NT2/D1 (cell line): ENCODE data around the gene UNG.
A peak's percentile ranks its signal among the peaks of the same experiment; 100 is the strongest.

Source experiments
- DNase-seq: peaks from one replicate; pipeline ENCODE4 v3.0.0-alpha.2; 2011; ENCODE audit warnings: low read depth, low spot score
- H3K27me3 ChIP-seq: 2 replicates; pipeline ENCODE4 v1.6.0; 2011; ENCODE audit warnings: mild to moderate bottlenecking; ENCODE audit not compliant: insufficient read length, insufficient read depth
- H3K36me3 ChIP-seq: 2 replicates; pipeline ENCODE4 v1.6.1; 2011; ENCODE audit warnings: mild to moderate bottlenecking, low read length, mixed read lengths; ENCODE audit not compliant: insufficient read depth, insufficient read length
- H3K4me1 ChIP-seq: 2 replicates; pipeline ENCODE4 v1.5.1; 2011; ENCODE audit not compliant: insufficient read depth, insufficient read length
- H3K4me3 ChIP-seq: 2 replicates; pipeline ENCODE4 v1.5.1; 2011; ENCODE audit warnings: low read depth; ENCODE audit not compliant: insufficient read length
- H3K9ac ChIP-seq: 2 replicates; pipeline ENCODE4 v1.6.0; 2011; ENCODE audit warnings: low read depth; ENCODE audit not compliant: insufficient read length
- H3K9me3 ChIP-seq: 2 replicates; pipeline ENCODE4 v1.5.1; 2011; ENCODE audit warnings: mild to moderate bottlenecking, low read length; ENCODE audit not compliant: insufficient read depth
- SUZ12 ChIP-seq: IDR thresholded peaks from 2 replicates; pipeline ENCODE4 v1.6.1; 2011; ENCODE audit not compliant: insufficient read length, insufficient read depth; ENCODE audit errors: extremely low read depth
- YY1 ChIP-seq: IDR thresholded peaks from 2 replicates; pipeline ENCODE4 v1.6.1; 2011; ENCODE audit not compliant: insufficient read length, insufficient read depth
- ZNF274 ChIP-seq: IDR thresholded peaks from 2 replicates; pipeline ENCODE4 v1.6.1; 2011; ENCODE audit warnings: mild to moderate bottlenecking, low read depth, low read length

Gene UNG

DNA sequence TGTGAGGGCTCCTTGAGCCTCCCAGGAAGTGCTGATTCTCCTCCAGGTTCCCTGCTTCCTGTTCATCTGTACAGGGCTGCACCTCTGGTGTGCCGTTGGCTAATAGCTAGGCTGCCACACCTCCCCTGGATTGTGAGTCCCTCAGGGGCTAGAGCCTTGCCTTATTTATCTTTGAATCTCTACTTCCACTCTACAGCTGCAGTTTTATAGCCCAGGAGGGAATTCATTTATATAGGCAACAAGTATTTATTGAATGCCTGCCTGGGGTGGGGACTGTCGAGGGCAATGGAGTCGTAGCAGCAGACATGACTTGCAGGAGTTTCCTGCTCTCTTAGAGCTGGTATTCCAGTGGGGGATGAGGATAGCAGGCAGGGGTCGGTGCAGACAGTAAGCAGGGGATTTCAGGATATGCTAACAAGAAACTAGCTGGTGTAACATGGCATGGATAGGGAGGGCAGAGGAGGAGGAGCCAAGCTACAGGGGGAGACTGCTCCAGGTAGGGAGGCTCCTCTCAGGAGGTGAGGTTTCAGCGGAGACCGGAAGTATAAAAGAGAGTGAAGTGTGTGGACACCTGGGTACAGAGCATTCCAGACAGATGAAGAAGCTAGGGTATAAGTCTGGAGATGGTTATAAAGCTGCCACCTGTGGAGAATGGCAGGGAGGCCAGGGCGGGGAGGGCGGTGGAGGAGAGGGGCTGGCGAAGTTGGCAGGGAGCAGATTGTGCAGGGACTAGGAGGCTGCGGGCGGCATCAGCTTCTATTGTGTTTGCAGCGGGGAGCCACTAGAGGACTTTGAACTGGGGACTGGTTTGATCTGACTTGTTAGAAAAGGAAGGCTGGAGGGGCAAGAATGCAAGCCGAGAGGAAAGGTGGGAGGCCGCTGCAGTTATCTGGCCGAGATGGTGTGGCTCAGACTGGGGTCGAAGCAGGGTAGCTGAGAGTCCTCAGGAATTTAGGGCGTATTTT, 27.8 kb upstream of the UNG start:
- Histone ChIP-seq H3K9me3 (no peaks in the 10 kb centered on the region), H3K9ac (peak overlapping the region; percentile 23), H3K27me3 (no peaks in the 10 kb centered on the region), H3K36me3 (peaks cover 36% of the 10 kb centered on the region), H3K4me1 (no peaks in the 10 kb centered on the region), H3K4me3 (no peak overlapping the region)
- no peak for TF ChIP-seq YY1
- no peak for TF ChIP-seq SUZ12
- no peak for TF ChIP-seq ZNF274
- DNase-seq = peak; percentile 8

DNA sequence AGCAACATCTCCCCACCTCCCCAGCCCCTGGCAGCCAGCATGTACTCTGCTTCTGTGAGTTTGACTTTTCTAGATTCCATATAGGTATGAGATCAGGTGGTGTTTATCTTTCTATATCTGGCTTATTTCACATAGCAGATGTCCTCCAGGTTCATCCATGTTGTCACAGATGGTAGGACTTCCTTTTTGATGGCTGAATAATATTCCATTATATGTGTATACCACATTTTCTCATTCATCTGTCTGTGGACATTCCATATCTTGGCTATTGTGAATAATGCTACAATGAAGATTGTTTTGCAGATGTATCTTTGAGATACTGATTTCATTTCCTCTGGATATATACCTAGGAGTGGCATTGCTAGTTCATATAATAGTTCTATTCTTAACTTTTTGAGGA, 22.5 kb upstream of the UNG start:
- H3K9me3 ChIP-seq = no peaks in the 10 kb centered on the region
- H3K9ac ChIP-seq = no peak overlapping the region
- H3K4me1 ChIP-seq = no peaks in the 10 kb centered on the region
- no peak overlapping the region for H3K4me3 ChIP-seq
- no peak for DNase-seq
- TF ChIP-seq SUZ12 (no peak), ZNF274 (no peak), YY1 (no peak)
- peaks cover 24% of the 10 kb centered on the region for H3K36me3 ChIP-seq
- no peaks in the 10 kb centered on the region for H3K27me3 ChIP-seq

DNA sequence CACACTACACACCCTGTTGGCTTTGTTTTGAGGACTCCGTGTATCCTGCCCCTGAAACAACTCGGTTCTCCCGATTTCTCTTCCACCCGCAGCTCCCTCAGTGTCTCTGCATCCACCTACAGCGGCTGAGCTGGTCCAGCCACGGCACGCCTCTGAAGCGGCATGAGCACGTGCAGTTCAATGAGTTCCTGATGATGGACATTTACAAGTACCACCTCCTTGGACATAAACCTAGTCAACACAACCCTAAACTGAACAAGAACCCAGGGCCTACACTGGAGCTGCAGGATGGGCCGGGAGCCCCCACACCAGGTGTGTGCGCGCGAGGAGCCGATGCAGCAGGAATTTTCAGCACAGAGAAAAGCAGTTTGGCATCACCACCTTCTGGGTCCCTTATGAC, 14.6 kb upstream of the UNG start:
- Histone ChIP-seq H3K4me1 (no peaks in the 10 kb centered on the region), H3K36me3 (peaks cover 49% of the 10 kb centered on the region), H3K9me3 (no peaks in the 10 kb centered on the region), H3K27me3 (no peaks in the 10 kb centered on the region), H3K9ac (no peak overlapping the region), H3K4me3 (no peak overlapping the region)
- TF ChIP-seq YY1 (no peak), SUZ12 (no peak), ZNF274 (no peak)
- no peak for DNase-seq

DNA sequence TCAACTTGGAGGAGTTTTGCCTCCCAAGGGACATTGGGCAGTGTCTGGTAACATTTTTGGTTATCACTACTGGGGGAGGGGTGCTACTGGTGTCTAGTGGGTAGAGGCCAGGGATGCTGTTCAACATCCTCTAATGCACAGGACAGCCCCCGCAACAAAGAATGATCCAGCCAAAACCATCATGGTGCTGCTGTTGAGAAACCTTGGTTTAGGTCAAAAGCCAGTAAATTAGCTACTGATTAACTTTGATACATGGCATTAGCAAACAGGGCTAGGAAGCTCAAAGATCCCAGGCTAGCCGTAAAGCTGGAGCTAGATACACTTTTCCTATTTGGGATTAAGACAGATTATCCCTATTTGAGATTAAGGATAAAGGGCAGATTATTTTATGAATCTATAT, 13.0 kb upstream of the UNG start:
- TF ChIP-seq SUZ12 = no peak
- TF ChIP-seq ZNF274 = no peak
- no peak for TF ChIP-seq YY1
- peaks cover 55% of the 10 kb centered on the region for H3K36me3 ChIP-seq

DNA sequence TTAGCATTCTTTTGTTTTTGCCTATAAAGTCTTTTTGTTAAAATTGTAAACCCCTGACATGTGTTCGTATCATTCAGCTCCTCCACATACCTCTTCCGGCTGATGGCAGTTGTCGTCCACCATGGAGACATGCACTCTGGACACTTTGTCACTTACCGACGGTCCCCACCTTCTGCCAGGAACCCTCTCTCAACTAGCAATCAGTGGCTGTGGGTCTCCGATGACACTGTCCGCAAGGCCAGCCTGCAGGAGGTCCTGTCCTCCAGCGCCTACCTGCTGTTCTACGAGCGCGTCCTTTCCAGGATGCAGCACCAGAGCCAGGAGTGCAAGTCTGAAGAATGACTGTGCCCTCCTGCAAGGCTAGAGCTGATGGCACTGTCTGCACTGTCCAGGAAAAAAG, 11.8 kb upstream of the UNG start:
- TF ChIP-seq SUZ12 (no peak), YY1 (no peak), ZNF274 (no peak)
- H3K36me3 ChIP-seq = peaks cover 59% of the 10 kb centered on the region
- DNase-seq = no peak
- no peak overlapping the region for H3K4me3 ChIP-seq
- no peak overlapping the region for H3K9ac ChIP-seq
- H3K9me3 ChIP-seq = no peaks in the 10 kb centered on the region
- H3K4me1 ChIP-seq = no peaks in the 10 kb centered on the region
- H3K27me3 ChIP-seq = no peaks in the 10 kb centered on the region

More for the DNA sequence above, 13.0 kb upstream of the UNG start:
- DNase-seq = no peak
- H3K27me3 ChIP-seq = no peaks in the 10 kb centered on the region
- no peak overlapping the region for H3K4me3 ChIP-seq
- no peaks in the 10 kb centered on the region for H3K4me1 ChIP-seq
- H3K9me3 ChIP-seq = no peaks in the 10 kb centered on the region
- no peak overlapping the region for H3K9ac ChIP-seq

DNA sequence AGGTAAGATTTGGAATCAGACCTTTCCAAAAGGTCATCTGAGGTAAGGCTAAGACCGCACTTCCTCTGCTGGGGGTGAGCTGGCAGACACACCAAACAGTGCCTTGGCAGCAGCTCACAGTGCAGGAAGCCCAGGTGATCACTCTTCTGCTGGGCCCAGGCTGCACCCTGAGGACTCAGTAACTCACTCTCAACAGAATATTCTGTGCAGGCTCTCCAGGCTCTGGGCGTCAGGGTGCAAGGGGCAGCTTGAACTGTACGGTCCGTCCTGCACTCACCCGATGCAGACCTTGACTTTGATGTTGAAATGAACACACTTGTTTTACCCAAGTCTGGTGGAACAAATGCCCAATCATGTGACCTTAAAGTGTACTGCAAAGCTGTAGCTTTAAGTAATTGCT, 10.1 kb upstream of the UNG start:
- TF ChIP-seq YY1 (no peak), SUZ12 (no peak), ZNF274 (no peak)
- no peak overlapping the region for H3K9ac ChIP-seq
- peaks cover 49% of the 10 kb centered on the region for H3K36me3 ChIP-seq
- no peaks in the 10 kb centered on the region for H3K4me1 ChIP-seq
- no peak for DNase-seq
- no peaks in the 10 kb centered on the region for H3K9me3 ChIP-seq
- H3K27me3 ChIP-seq = no peaks in the 10 kb centered on the region
- no peak overlapping the region for H3K4me3 ChIP-seq

DNA sequence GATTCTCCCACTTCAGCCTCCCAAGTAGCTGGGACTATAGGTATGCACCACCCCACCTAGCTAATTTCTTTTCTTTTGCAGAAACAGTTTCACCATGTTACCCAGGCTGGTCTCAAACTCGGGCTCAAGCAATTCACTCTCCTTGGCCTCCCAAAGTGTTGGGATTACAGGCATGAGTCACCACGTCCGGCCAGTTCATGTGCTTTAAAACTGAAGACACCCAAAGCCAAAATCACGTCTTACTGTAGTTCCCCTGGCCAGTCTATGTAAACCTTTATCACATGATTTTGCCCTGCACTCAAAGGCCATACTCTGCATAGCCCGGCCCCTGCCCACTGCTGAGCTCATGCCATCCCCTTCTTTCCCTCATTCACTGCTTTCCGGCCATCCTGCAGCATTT, 8.6 kb upstream of the UNG start:
- H3K36me3 ChIP-seq = peaks cover 35% of the 10 kb centered on the region
- no peaks in the 10 kb centered on the region for H3K27me3 ChIP-seq
- peaks cover 7% of the 10 kb centered on the region; the same call in 1 of the 2 replicates for H3K9me3 ChIP-seq
- no peak for TF ChIP-seq SUZ12
- no peak for TF ChIP-seq YY1
- no peak for TF ChIP-seq ZNF274
- H3K4me1 ChIP-seq = peaks cover 6% of the 10 kb centered on the region
- no peak overlapping the region for H3K9ac ChIP-seq
- no peak for DNase-seq
- H3K4me3 ChIP-seq = no peak overlapping the region
